HUES48 (cell line): ENCODE data around the gene TDRD12.

Experiments used
- H3K27ac ChIP-seq: one replicate; pipeline ENCODE4 v1.7.0; 2013; ENCODE audit warnings: low read depth, low read length, inconsistent platforms
- H3K27me3 ChIP-seq: 2 replicates; pipeline ENCODE4 v1.6.1; 2013; ENCODE audit warnings: mild to moderate bottlenecking, low read length; ENCODE audit not compliant: control insufficient read depth, insufficient read depth
- H3K36me3 ChIP-seq: 2 replicates; pipeline ENCODE4 v1.6.1; 2013; ENCODE audit warnings: low read length; ENCODE audit not compliant: control insufficient read depth, insufficient read depth
- H3K4me1 ChIP-seq: 2 replicates; pipeline ENCODE4 v1.6.1; 2013; ENCODE audit warnings: mild to moderate bottlenecking, low read length; ENCODE audit not compliant: control insufficient read depth, insufficient read depth
- H3K4me3 ChIP-seq: 2 replicates; pipeline ENCODE4 v1.5.1; 2013; ENCODE audit warnings: mild to moderate bottlenecking, low read depth, low read length
- H3K9ac ChIP-seq: 2 replicates; pipeline ENCODE4 v1.6.1; 2013; ENCODE audit warnings: mild to moderate bottlenecking, low read depth, low read length, moderate library complexity
- H3K9me3 ChIP-seq: 2 replicates; pipeline ENCODE4 v1.6.1; 2013; ENCODE audit warnings: low read length; ENCODE audit not compliant: control insufficient read depth, insufficient read depth

TDRD12 gene

GRCh38 chr19:32858559-32858958 is 139.0 kb downstream of the TDRD12 start:
- Histone ChIP-seq H3K9me3 (no peaks in the 10 kb centered on the region), H3K4me1 (no peaks in the 10 kb centered on the region), H3K4me3 (no peak overlapping the region), H3K27ac (no peak overlapping the region), H3K36me3 (no peaks in the 10 kb centered on the region), H3K27me3 (no peaks in the 10 kb centered on the region), H3K9ac (no peak overlapping the region)

- no peaks in the 10 kb centered on the region for H3K4me1 ChIP-seq
- no peak overlapping the region for H3K9ac ChIP-seq
- no peaks in the 10 kb centered on the region for H3K9me3 ChIP-seq
- H3K36me3 ChIP-seq: no peaks in the 10 kb centered on the region
- no peak overlapping the region for H3K4me3 ChIP-seq
- H3K27me3 ChIP-seq: no peaks in the 10 kb centered on the region
- H3K27ac ChIP-seq: no peak overlapping the region
Observed at GRCh38 chr19:32859591-32859990, 140.0 kb downstream of the TDRD12 start.

GRCh38 chr19:32861596-32861995 is 142.0 kb downstream of the TDRD12 start:
- no peak overlapping the region for H3K27ac ChIP-seq
- no peaks in the 10 kb centered on the region for H3K36me3 ChIP-seq
- no peaks in the 10 kb centered on the region for H3K4me1 ChIP-seq
- H3K4me3 ChIP-seq: no peak overlapping the region
- H3K9ac ChIP-seq: no peak overlapping the region
- no peaks in the 10 kb centered on the region for H3K9me3 ChIP-seq
- H3K27me3 ChIP-seq: no peaks in the 10 kb centered on the region

GRCh38 chr19:32862173-32862572 is 142.6 kb downstream of the TDRD12 start:
- Histone ChIP-seq H3K27me3 (no peaks in the 10 kb centered on the region), H3K4me1 (no peaks in the 10 kb centered on the region), H3K36me3 (no peaks in the 10 kb centered on the region), H3K9ac (no peak overlapping the region), H3K9me3 (no peaks in the 10 kb centered on the region), H3K4me3 (no peak overlapping the region), H3K27ac (no peak overlapping the region)

- Histone ChIP-seq H3K36me3 (no peaks in the 10 kb centered on the region), H3K27ac (no peak overlapping the region), H3K9me3 (no peaks in the 10 kb centered on the region), H3K4me1 (no peaks in the 10 kb centered on the region), H3K27me3 (no peaks in the 10 kb centered on the region), H3K4me3 (no peak overlapping the region), H3K9ac (no peak overlapping the region)
Observed at GRCh38 chr19:32862741-32863140, 143.2 kb downstream of the TDRD12 start.

GRCh38 chr19:32863301-32863700 is 143.7 kb downstream of the TDRD12 start:
- H3K27me3 ChIP-seq: no peaks in the 10 kb centered on the region
- no peak overlapping the region for H3K27ac ChIP-seq
- H3K9me3 ChIP-seq: no peaks in the 10 kb centered on the region
- H3K9ac ChIP-seq: no peak overlapping the region
- H3K4me1 ChIP-seq: no peaks in the 10 kb centered on the region
- H3K4me3 ChIP-seq: no peak overlapping the region
- no peaks in the 10 kb centered on the region for H3K36me3 ChIP-seq

GRCh38 chr19:32863841-32864240 is 144.3 kb downstream of the TDRD12 start:
- H3K4me3 ChIP-seq: no peak overlapping the region
- no peaks in the 10 kb centered on the region for H3K4me1 ChIP-seq
- no peaks in the 10 kb centered on the region for H3K36me3 ChIP-seq
- H3K9ac ChIP-seq: no peak overlapping the region
- H3K27ac ChIP-seq: no peak overlapping the region
- H3K27me3 ChIP-seq: no peaks in the 10 kb centered on the region
- H3K9me3 ChIP-seq: no peaks in the 10 kb centered on the region

GRCh38 chr19:32864318-32865007 is 144.9 kb downstream of the TDRD12 start:
- Histone ChIP-seq H3K4me1 (peaks cover under 1% of the 10 kb centered on the region; the same call in 1 of the 2 replicates), H3K9ac (no peak overlapping the region), H3K27ac (no peak overlapping the region), H3K36me3 (no peaks in the 10 kb centered on the region), H3K4me3 (no peak overlapping the region), H3K9me3 (no peaks in the 10 kb centered on the region), H3K27me3 (no peaks in the 10 kb centered on the region)

GRCh38 chr19:32865326-32865725 is 145.8 kb downstream of the TDRD12 start:
- Histone ChIP-seq H3K4me1 (peaks cover 5% of the 10 kb centered on the region; the same call in 1 of the 2 replicates), H3K9ac (no peak overlapping the region), H3K27me3 (no peaks in the 10 kb centered on the region), H3K4me3 (no peak overlapping the region), H3K36me3 (no peaks in the 10 kb centered on the region), H3K27ac (no peak overlapping the region), H3K9me3 (no peaks in the 10 kb centered on the region)

- no peak overlapping the region for H3K27ac ChIP-seq
- H3K36me3 ChIP-seq: no peaks in the 10 kb centered on the region
- no peak overlapping the region for H3K4me3 ChIP-seq
- H3K9ac ChIP-seq: no peak overlapping the region
- no peaks in the 10 kb centered on the region for H3K9me3 ChIP-seq
- H3K4me1 ChIP-seq: peaks cover 5% of the 10 kb centered on the region; the same call in 1 of the 2 replicates
- no peaks in the 10 kb centered on the region for H3K27me3 ChIP-seq
Observed at GRCh38 chr19:32866061-32866460, 146.5 kb downstream of the TDRD12 start.

- Histone ChIP-seq H3K4me1 (peaks cover 5% of the 10 kb centered on the region; the same call in 1 of the 2 replicates), H3K9ac (no peak overlapping the region), H3K27ac (no peak overlapping the region), H3K9me3 (no peaks in the 10 kb centered on the region), H3K4me3 (no peak overlapping the region), H3K36me3 (no peaks in the 10 kb centered on the region), H3K27me3 (no peaks in the 10 kb centered on the region)
Observed at GRCh38 chr19:32866564-32867265, 147.1 kb downstream of the TDRD12 start.
